K562 (cell line): ENCODE results near the gene ZDHHC19. TPM values are rescaled to one million over a fixed set of nuclear protein-coding genes. Genes with fewer than 3 reads are reported as not detected.

Experiments used
- ARID2 ChIP-seq: fragments of 450-650 bp; IDR thresholded peaks from 2 replicates; pipeline ENCODE4 v1.6.1; 2017; ENCODE audit warnings: antibody characterized with exemption, mild to moderate bottlenecking
- ATF2 ChIP-seq: sonication (generic); formaldehyde crosslinking; IDR thresholded peaks from 2 replicates; pipeline ENCODE4 v1.8.1; 2022; ENCODE audit warnings: missing genetic modification reagents
- CHAMP1 ChIP-seq: fragments of 450-650 bp; IDR thresholded peaks from 2 replicates; pipeline ENCODE4 v1.6.1; 2016; ENCODE audit warnings: mild to moderate bottlenecking
- GTF2E2 ChIP-seq: fragments of 200-800 bp; sonication (Bioruptor generic); IDR thresholded peaks from 2 replicates; pipeline ENCODE4 v1.6.1; 2016; ENCODE audit warnings: missing genetic modification characterization, missing compliant biosample characterization
- JUN ChIP-seq, 2 experiments: sonication (generic) in 1 of 2; formaldehyde crosslinking in 1 of 2; IDR thresholded peaks; 2 replicates each; pipeline versions ENCODE4 v1.6.1 to v1.8.0; 2012 to 2022; ENCODE audit warnings: borderline replicate concordance in 2 of 2, mild to moderate bottlenecking in 2 of 2, improper control_type of control experiment in 1 of 2, low read depth in 1 of 2, low read length in 1 of 2, missing genetic modification reagents in 1 of 2
- MEF2A ChIP-seq: IDR thresholded peaks from 2 replicates; pipeline ENCODE4 v1.6.1; 2011; ENCODE audit warnings: low read depth, mild to moderate bottlenecking, low read length, moderate library complexity; ENCODE audit not compliant: control insufficient read depth
- PCBP1 ChIP-seq: fragments of 200-400 bp; formaldehyde crosslinking; IDR thresholded peaks from 2 replicates; pipeline ENCODE4 v1.6.1; 2018; ENCODE audit warnings: mild to moderate bottlenecking, low read depth, low read length; ENCODE audit not compliant: poor library complexity, severe bottlenecking
- USF1 ChIP-seq: sonication (generic); formaldehyde crosslinking; IDR thresholded peaks from 2 replicates; pipeline ENCODE4 v1.9.0; 2022; ENCODE audit warnings: mild to moderate bottlenecking, missing genetic modification reagents
- ZNF639 ChIP-seq, 2 experiments: fragments of 200-800 bp in 1 of 2; sonication (Bioruptor generic) in 1 of 2; sonication (generic) in 1 of 2; formaldehyde crosslinking in 1 of 2; IDR thresholded peaks in 1 of 2; conservative IDR thresholded peaks in 1 of 2; 2 replicates each; pipeline versions ENCODE4 v1.5.0 to v1.6.1; 2016 to 2020; ENCODE audit warnings: missing compliant biosample characterization in 1 of 2, missing genetic modification characterization in 1 of 2, missing genetic modification reagents in 1 of 2
- ZZZ3 ChIP-seq: fragments of 450-650 bp; IDR thresholded peaks from 2 replicates; pipeline ENCODE4 v1.6.1; 2016; ENCODE audit warnings: antibody characterized with exemption, mild to moderate bottlenecking, moderate library complexity
- polyA plus RNA-seq, 8 experiments: library from polyadenylated mRNA; depleted of rRNA in 4 of 8; stranded (reverse) in 5 of 8; unstranded in 3 of 8; fragments of >200 nt; fragmentation: Nextera tagmentation in 2 of 8; fragmentation: Illumina TruSeq in 1 of 8; extraction: Ambion mirVana in 2 of 8; extraction: Trizol in 1 of 8; gene quantifications; 2 replicates each; pipeline versions ENCODE4 v1.2.1 to v1.2.3, GENCODE V29; 2011 to 2014; ENCODE audit warnings: inconsistent platforms in 1 of 8, missing spikeins in 1 of 8
- total RNA-seq, 7 experiments: library from RNA; depleted of rRNA in 6 of 7; stranded (reverse); fragments of >200 nt in 6 of 7; fragmentation: Illumina TruSeq in 2 of 7; extraction: Trizol in 2 of 7; gene quantifications; 2 replicates each; pipeline versions ENCODE4 v1.2.1 to v1.2.3, GENCODE V29; 2011 to 2021; ENCODE audit warnings: low replicate concordance in 1 of 7
- TF ChIP-seq, protein P1 (sequence below): fragments of 250-450 bp; sonication (Bioruptor Pico); IDR thresholded peaks from 2 replicates; pipeline ENCODE4 v1.5.0; 2020; ENCODE audit warnings: mild to moderate bottlenecking
- TF ChIP-seq, protein P2 (sequence below), 3 experiments: IDR thresholded peaks in 2 of 3; conservative IDR thresholded peaks in 1 of 3; 2 replicates each; pipeline ENCODE4 v1.5.1; 2011 to 2012; ENCODE audit warnings: low read length in 3 of 3, mild to moderate bottlenecking in 3 of 3, control low read depth in 2 of 3, improper control_type of control experiment in 1 of 3, inconsistent platforms in 1 of 3, low read depth in 1 of 3, mixed read lengths in 1 of 3, moderate library complexity in 1 of 3; ENCODE audit not compliant: insufficient read depth in 2 of 3
- TF ChIP-seq, protein P3 (sequence below), 2 experiments: fragments of 450-650 bp; conservative IDR thresholded peaks; 2 replicates each; pipeline ENCODE4 v1.6.1; 2017; ENCODE audit warnings: mild to moderate bottlenecking in 2 of 2, moderate library complexity in 2 of 2

Gene ZDHHC19
- total and polyA plus RNA-seq, 9 of the 15 experiments (the other 6 are each of a cell fraction or from before 2014, with no cell fraction given) = 0.40 to 5.5 (median 1.1) TPM

DNA sequence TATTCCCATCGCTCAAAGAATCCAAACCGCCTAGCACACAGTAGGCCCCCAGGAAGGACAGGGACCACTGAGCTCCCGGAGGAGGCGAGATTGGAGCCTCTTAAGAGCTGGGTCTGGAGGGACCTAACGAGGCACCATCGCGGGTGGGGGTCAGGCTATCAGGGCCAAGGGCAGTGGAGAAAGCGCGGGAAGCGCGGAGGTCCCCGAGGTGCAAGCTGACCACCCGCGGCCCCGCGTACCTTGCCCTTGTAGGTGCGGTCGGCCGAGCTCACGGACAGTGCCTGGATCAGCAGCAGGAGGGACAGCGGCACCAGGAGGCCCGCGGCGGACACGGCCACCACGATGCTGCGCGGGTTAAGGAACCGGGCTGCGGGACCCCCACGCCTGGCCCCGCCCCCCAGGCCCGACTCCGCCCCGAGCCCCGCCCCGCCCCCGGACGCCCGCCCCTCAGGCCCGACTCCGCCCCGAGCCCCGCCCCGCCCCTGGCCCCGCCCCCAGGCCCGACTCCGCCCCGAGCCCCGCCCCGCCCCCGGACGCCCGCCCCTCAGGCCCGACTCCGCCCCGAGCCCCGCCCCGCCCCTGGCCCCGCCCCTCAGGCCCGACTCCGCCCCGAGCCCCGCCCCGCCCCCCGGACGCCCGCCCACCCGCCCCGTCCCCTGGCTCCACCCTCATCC is 3.9 kb downstream of the ZDHHC19 start (continued):
- TF ChIP-seq ATF2 (CRISPR knock-in tag) (no peak), CHAMP1 (no peak), ZNF639 (CRISPR knock-in tag; conservative IDR thresholded peaks at IDR 0.05 in 1 of 2, IDR thresholded peaks at IDR 0.05 in 1 of 2) (no peak), PCBP1 (no peak), ZZZ3 (no peak), MEF2A (no peak), JUN (IDR thresholded peaks at IDR 0.05; ENCODE audit: borderline replicate concordance, low read depth, low read length) (no peak), JUN (CRISPR knock-in tag; IDR thresholded peaks at IDR 0.05; ENCODE audit: borderline replicate concordance) (no peak), GTF2E2 (tag) (no peak), ARID2 (no peak), USF1 (CRISPR knock-in tag) (peak; percentile 41; the same call in 1 of the 2 replicates)
- TF ChIP-seq, protein P1, sequence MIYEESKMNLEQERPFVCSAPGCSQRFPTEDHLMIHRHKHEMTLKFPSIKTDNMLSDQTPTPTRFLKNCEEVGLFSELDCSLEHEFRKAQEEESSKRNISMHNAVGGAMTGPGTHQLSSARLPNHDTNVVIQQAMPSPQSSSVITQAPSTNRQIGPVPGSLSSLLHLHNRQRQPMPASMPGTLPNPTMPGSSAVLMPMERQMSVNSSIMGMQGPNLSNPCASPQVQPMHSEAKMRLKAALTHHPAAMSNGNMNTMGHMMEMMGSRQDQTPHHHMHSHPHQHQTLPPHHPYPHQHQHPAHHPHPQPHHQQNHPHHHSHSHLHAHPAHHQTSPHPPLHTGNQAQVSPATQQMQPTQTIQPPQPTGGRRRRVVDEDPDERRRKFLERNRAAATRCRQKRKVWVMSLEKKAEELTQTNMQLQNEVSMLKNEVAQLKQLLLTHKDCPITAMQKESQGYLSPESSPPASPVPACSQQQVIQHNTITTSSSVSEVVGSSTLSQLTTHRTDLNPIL (CRISPR knock-in tag) = no peak
- TF ChIP-seq, protein P2, sequence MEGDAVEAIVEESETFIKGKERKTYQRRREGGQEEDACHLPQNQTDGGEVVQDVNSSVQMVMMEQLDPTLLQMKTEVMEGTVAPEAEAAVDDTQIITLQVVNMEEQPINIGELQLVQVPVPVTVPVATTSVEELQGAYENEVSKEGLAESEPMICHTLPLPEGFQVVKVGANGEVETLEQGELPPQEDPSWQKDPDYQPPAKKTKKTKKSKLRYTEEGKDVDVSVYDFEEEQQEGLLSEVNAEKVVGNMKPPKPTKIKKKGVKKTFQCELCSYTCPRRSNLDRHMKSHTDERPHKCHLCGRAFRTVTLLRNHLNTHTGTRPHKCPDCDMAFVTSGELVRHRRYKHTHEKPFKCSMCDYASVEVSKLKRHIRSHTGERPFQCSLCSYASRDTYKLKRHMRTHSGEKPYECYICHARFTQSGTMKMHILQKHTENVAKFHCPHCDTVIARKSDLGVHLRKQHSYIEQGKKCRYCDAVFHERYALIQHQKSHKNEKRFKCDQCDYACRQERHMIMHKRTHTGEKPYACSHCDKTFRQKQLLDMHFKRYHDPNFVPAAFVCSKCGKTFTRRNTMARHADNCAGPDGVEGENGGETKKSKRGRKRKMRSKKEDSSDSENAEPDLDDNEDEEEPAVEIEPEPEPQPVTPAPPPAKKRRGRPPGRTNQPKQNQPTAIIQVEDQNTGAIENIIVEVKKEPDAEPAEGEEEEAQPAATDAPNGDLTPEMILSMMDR (IDR thresholded peaks at IDR 0.05 in 2 of 3, conservative IDR thresholded peaks at IDR 0.05 in 1 of 3; ENCODE audit: insufficient read depth in 2 of 3, low read depth in 1 of 3, low read length in 3 of 3) = peak in 2 of 3 experiments; percentile 18 to 41; a peak in 3 of 6 replicates
- TF ChIP-seq, protein P3, sequence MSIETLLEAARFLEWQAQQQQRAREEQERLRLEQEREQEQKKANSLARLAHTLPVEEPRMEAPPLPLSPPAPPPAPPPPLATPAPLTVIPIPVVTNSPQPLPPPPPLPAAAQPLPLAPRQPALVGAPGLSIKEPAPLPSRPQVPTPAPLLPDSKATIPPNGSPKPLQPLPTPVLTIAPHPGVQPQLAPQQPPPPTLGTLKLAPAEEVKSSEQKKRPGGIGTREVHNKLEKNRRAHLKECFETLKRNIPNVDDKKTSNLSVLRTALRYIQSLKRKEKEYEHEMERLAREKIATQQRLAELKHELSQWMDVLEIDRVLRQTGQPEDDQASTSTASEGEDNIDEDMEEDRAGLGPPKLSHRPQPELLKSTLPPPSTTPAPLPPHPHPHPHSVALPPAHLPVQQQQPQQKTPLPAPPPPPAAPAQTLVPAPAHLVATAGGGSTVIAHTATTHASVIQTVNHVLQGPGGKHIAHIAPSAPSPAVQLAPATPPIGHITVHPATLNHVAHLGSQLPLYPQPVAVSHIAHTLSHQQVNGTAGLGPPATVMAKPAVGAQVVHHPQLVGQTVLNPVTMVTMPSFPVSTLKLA (conservative IDR thresholded peaks at IDR 0.05) = no peak
